ENCODE data around the gene OR4K14.
"Not testable (repeated sequence)": the region's sequence is repeated elsewhere in the genome, so short reads cannot be mapped to it uniquely, and the experiment has no call there.

OR4K14 gene, protein sequence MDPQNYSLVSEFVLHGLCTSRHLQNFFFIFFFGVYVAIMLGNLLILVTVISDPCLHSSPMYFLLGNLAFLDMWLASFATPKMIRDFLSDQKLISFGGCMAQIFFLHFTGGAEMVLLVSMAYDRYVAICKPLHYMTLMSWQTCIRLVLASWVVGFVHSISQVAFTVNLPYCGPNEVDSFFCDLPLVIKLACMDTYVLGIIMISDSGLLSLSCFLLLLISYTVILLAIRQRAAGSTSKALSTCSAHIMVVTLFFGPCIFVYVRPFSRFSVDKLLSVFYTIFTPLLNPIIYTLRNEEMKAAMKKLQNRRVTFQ

DNA sequence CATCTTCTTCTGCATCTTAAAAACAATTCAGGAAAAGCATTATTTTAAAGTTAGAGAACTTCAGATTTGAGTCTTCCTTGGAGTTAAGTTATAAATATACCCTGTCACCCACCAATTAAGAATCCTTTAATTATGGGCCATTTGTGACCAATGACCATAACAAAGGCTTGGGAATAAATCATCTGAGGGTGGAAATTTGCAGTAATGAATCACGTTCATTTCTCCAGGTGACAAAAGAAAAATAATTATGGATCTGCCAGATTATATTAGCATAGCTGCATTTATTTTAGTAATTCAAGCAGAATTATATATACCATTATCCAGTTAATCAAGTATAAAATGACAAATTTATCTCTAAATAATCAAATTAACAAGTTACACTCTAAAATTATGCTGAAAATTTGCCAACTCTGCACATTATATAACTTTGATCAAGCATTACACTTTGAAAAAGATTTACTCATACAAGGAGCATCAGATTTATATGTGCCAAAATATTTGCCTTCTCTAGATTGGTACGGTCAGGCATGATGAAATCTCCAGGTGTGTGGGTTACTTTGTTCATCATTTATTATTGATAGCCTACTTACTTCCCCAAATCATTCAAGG is at the start of gene OR4K14:
Gene OR4K14, minus strand, starts transcription at position 51 of the 609 bp plus-strand sequence. CDS start 4,114 bp downstream, outside the sequence.
- no peak for DNase-seq (ENCODE audit: low read depth, low spot score)

DNA sequence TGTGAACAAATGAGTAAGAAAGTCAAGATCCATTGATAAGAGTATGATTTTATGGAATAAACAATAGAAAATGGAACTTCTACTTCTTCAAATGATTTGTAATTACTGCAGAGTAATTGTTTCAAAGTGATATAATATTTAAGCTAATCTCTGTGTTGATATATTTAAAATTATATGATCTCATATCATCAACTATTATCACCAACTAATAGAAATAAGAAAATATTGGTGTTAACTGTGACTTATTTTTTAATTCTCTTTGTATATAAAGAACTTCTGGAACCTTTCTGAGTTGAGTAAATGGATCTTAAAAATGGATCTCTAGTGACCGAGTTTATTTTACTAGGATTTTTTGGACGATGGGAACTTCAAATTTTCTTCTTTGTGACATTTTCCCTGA is 40.6 kb upstream of the OR4K14 start, which contains the start of gene OR4L1:
Gene OR4L1, plus strand, starts transcription at position 301 of the 400 bp plus-strand sequence. Its CDS starts 0 bp downstream, at position 301.
- no peak for DNase-seq (ENCODE audit: low read depth, low spot score)

DNA sequence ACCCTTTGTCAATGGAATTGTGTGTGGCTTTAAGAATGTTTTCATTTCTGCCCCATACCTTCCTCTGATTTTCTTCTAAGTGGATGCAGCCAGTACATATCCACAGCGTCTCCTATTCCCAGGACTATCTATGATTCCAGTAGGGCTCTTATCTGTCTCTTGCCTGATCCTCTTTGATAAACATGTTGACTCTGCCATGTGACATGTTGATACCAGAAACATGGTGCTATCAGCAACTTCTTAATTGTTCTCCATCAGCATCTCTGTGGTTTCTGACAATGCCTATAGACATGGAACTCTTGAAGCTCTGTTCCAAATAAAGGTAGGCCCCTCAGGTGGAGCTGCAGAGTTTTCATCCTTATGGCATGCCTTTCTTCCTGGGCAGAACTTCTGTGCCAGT is 29.1 kb upstream of the OR4K14 start:
- DNase-seq (ENCODE audit: low read depth, low spot score), result no peak

DNA sequence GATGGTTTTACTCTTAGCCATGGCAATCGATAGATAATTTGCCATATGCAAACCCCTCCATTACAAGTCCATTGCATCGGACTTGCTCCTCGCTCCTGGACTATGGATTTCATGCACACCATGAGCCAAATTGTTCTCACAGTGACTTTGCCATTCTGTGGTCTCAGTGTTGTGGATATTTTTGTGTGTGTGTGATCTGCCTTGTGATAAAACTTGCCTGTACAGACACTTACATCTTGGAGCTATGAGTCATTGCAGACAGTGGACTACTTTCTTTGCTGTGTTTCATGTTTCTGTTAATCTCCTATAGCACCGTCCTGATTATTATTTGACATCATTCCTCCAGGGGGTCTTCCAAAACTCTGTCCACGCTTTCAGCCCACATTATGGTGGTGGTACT is 25.1 kb upstream of the OR4K14 start:
- DNase-seq (ENCODE audit: low read depth, low spot score), result no peak

DNA sequence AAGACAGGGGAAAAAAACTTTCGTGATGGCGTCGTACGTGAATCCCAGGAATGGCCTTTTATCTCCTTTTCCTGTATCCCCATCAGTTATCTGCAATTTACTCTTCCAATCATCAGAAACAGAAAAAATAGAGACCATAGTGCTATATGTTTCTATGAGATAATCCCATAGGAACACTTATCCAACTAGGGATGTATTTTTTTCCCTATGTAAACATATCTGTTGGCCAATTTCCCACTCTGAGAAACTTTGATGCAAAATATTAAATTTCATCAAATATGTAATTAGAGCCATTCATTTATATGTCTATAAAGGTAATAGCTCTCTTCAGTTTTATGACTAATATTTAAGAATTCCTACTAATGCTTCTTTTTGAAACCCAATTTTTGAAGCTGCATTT is 16.8 kb upstream of the OR4K14 start, which contains the start of gene OR4K13:
Gene OR4K13, minus strand, starts transcription at position 101 of the 400 bp plus-strand sequence. CDS start 1,280 bp downstream, outside the sequence.
- no peak for DNase-seq (ENCODE audit: low read depth, low spot score)

DNA sequence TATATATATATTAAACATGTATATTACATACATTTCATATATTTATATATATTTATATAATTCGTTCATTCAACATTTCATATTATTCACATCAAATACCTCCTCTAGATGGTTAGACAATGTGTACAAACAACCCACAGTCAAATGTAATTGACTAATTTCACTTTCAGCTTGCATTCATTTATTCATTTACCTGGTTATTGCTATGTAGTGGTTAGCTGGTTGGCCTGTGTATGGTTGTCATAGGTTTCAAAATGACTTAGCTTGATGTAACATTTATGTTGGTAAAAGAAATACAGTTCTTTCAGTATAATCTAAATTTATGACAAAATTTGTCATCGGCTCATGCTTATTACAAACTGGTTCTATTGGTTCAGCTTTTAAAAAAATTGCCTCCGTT is 16.3 kb upstream of the OR4K14 start:
- DNase-seq (ENCODE audit: low read depth, low spot score), result no peak

DNA sequence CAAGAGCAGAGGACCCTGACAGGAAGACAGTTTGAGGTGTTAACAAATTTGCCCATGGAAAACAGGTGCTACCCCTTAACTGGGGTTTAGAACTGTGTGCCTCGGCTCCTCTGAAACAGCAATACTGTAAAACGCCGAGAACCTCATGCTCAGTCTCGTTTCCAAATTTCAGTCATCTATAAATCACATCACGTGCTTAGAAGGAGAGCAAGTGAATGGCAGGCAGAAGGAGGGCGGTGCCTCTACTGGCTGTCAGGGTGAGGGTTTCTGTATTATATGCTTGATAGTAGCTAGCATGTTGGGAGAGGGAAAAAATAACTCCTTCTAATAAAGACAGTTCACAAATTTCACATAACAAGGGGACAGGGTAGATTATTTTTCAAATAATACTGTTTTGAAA is 12.0 kb upstream of the OR4K14 start:
- DNase-seq (ENCODE audit: low read depth, low spot score), result no peak

DNA sequence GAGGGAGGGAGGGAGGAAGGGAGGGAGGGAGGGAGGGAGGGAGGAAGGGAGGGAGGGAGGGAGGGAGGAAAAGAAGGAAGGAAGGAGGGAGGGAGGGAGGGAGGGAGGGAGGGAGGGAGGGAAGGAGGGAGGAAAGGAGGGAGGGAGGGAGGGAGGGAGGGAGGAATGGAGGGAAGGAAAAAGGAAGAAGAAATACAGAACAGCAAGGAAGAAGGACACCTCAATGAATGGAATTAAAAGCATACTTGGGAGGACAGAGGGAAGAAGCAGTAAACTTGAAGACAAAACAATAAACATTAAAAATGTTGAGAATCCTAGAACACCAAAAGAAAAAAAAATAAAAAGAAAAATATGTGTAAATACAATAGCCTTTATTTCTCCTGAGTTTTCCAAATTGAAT is 11.0 kb downstream of the OR4K14 start:
- DNase-seq (ENCODE audit: low read depth, low spot score), result no peak

DNA sequence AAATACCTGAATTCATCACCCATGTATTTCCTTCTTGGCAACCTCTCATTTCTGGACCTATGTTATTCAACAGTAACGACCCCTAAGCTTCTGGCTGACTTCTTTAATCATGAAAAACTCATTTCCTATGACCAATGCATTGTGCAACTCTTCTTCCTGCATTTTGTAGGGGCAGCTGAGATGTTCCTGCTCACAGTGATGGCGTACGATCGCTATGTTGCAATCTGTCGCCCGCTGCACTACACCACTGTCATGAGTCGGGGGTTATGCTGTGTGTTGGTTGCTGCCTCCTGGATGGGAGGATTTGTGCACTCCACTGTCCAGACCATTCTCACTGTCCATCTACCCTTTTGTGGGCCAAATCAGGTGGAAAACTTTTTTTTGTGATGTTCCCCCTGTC is 16.8 kb downstream of the OR4K14 start:
- no peak for DNase-seq (ENCODE audit: low read depth, low spot score)

DNA sequence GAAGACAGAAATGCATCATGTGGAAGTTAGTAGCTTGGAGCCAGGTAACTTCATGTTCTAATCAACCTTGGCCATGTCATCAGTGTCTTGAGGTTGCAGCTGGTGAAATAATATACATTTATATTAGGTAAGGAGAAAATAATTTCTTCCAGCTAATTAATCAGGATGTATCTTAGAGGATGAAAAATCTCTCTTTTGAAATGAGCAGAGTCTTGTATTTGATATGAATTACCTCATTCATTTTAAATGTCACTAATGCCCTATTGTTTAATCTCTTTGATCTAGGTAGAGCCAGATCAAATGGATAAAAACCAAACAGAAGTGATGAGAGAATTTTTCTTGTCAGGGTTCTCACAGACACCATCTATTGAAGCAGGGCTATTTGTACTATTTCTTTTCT is 17.2 kb downstream of the OR4K14 start, which contains the start of gene OR4Q2:
Gene OR4Q2, plus strand, starts transcription at position 301 of the 400 bp plus-strand sequence.
- no peak for DNase-seq (ENCODE audit: low read depth, low spot score)

DNA sequence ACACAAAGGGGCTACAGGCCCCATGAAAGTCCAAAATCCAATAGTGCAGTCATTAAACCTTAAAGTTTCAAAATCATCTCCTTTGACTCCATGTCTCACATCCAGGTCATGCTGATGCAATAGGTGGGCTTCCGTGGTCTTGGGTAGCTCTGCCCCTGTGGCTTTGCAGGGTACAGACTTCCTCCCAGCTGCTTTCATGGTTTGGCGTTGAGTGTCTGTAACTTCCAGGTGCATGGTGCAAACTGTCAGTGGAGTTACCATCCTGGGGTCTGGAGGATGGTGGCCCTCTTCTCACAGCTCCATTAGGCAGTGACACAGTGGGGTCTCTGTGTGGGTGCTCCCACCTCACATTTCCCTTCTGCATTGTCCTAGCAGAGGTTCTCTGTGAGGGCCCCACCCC is 25.7 kb downstream of the OR4K14 start:
- no peak for DNase-seq (ENCODE audit: low read depth, low spot score)

DNA sequence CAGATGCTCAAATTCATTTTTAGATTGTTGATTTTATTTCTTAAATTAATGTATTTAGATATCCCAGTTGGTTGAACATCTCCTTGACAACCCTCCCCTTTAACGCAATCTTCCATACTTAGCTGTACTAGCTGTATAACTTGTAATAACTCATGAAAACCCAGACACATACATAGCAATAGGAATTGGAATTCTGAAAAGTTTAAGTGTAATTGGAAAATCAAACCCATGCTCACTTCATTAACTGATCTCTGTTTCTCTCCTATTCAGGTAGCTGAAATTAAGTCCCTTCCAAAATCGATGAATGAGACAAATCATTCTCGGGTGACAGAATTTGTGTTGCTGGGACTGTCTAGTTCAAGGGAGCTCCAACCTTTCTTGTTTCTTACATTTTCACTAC is 43.8 kb downstream of the OR4K14 start, which contains the start of gene OR4K15:
Gene OR4K15, plus strand, starts transcription at position 301 of the 400 bp plus-strand sequence. Its CDS starts 0 bp downstream, at position 301.
- no peak for DNase-seq (ENCODE audit: low read depth, low spot score)

DNA sequence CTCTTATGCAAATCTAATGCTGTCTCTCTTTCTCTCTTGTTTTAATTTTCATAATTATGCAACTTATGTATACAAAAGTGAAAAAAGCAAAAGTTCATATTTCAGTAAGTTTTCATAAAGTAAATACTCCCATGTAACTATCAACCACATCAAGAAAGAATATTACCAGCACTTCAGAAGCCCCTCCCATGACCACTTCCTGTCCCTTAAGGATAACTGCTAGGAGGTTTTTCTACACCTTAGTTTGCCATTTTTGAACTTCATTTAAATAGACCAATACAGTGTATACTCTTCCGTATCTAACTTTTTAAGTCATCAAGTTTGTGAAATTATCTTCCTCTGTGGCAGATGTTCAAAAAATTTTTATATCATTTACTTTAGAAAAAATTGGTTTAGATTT is 44.3 kb downstream of the OR4K14 start:
- no peak for DNase-seq (ENCODE audit: low read depth, low spot score)

DNA sequence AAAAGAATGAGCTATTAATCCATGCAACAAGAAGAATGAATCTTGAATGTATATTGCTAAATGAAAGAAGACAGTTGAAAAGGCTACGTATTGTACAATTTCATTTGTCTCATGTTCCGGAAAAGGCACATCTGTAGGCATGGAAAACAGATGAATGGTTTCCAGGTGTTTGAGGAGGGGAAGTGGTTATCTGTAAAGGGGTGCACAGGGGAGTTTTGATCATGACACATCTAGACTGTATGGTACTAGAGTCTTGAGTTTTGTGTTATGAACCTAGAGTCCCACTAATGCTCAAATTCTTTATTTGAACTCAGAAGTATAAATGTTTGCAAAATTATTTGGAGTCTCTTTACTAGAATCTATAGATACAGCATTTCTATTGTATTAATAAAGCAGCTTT is 49.4 kb downstream of the OR4K14 start:
- DNase-seq (ENCODE audit: low read depth, low spot score), result not testable (repeated sequence)

All from activated naive CD8-positive, alpha-beta T cell treated with anti-CD3 and anti-CD28 coated beads, Interleukin-2, amount 50 U/mL, for 16 hours (primary cell).